CD8-positive, alpha-beta memory T cell (primary cell): Measurements from ENCODE around the gene TBC1D14. TPM values are rescaled to one million over a fixed set of nuclear protein-coding genes. Genes with fewer than 3 reads are reported as not detected.

Experiments
- CTCF ChIA-PET: fragments of 350-600 bp; sonication (Branson Sonifier 250); formaldehyde crosslinking; loops from one replicate; lab custom pipeline; 2021; ENCODE audit warnings: antibody characterized with exemption; lab: Charles Lee
- POLR2A ChIA-PET: fragments of 350-600 bp; sonication (Branson Sonifier 250); formaldehyde crosslinking; loops from one replicate; lab custom pipeline; 2021; ENCODE audit warnings: antibody characterized with exemption; lab: Charles Lee
- DNase-seq, 5 donors: peaks; one replicate each; pipeline versions ENCODE4 v3.0.0 to v3.0.0-alpha.2; 2020 to 2022; ENCODE audit warnings: mixed read lengths in 1 of 5
- H3K27ac ChIP-seq: one replicate; pipeline ENCODE4 v1.7.0; 2013; ENCODE audit warnings: low read depth, mild to moderate bottlenecking, low read length, moderate library complexity
- H3K27me3 ChIP-seq: 2 replicates; pipeline ENCODE4 v1.7.0; 2013; ENCODE audit warnings: low read length, mild to moderate bottlenecking; ENCODE audit not compliant: insufficient read depth, poor library complexity, severe bottlenecking
- H3K36me3 ChIP-seq: 2 replicates; pipeline ENCODE4 v1.7.0; 2013; ENCODE audit warnings: mild to moderate bottlenecking, low read length, moderate library complexity; ENCODE audit not compliant: insufficient read depth
- H3K4me1 ChIP-seq: 2 replicates; pipeline ENCODE4 v1.7.0; 2013; ENCODE audit warnings: mild to moderate bottlenecking, low read length, moderate library complexity; ENCODE audit not compliant: insufficient read depth
- H3K4me3 ChIP-seq: 2 replicates; pipeline ENCODE4 v1.7.0; 2013; ENCODE audit warnings: mild to moderate bottlenecking, low read length
- H3K9me3 ChIP-seq: 2 replicates; pipeline ENCODE4 v1.7.0; 2013; ENCODE audit warnings: mild to moderate bottlenecking, low read length
- H3K27ac Mint-ChIP-seq, 8 donors: one replicate each; pipeline ENCODE4 v1.8.0; 2020 to 2021; ENCODE audit warnings: mixed read lengths in 8 of 8, mild to moderate bottlenecking in 6 of 8, inconsistent platforms in 3 of 8, moderate library complexity in 3 of 8
- H3K27me3 Mint-ChIP-seq, 2 donors: one replicate each; pipeline ENCODE4 v1.8.0; 2020 to 2021; ENCODE audit warnings: mixed read lengths in 2 of 2, mild to moderate bottlenecking in 1 of 2, moderate library complexity in 1 of 2
- H3K36me3 Mint-ChIP-seq, 3 donors: one replicate each; pipeline ENCODE4 v1.8.0; 2020 to 2021; ENCODE audit warnings: mixed read lengths in 3 of 3, inconsistent platforms in 1 of 3, mild to moderate bottlenecking in 1 of 3
- H3K4me1 Mint-ChIP-seq, 3 donors: one replicate each; pipeline ENCODE4 v1.8.0; 2020 to 2021; ENCODE audit warnings: mixed read lengths in 3 of 3, inconsistent platforms in 1 of 3, mild to moderate bottlenecking in 1 of 3
- H3K4me3 Mint-ChIP-seq, 7 donors: one replicate each; pipeline ENCODE4 v1.8.0; 2020 to 2021; ENCODE audit warnings: mixed read lengths in 7 of 7, mild to moderate bottlenecking in 6 of 7, moderate library complexity in 4 of 7, inconsistent platforms in 2 of 7
- H3K9me3 Mint-ChIP-seq, 5 donors: one replicate each; pipeline ENCODE4 v1.8.0; 2020 to 2022; ENCODE audit warnings: mixed read lengths in 5 of 5, mild to moderate bottlenecking in 3 of 5, moderate library complexity in 2 of 5, inconsistent platforms in 1 of 5
- polyA plus RNA-seq: library from polyadenylated mRNA; unstranded; fragments of 300-500 nt; fragmentation: Illumina TruSeq; gene quantifications from one replicate; pipeline ENCODE4 v1.2.3, GENCODE V29; 2021
- total RNA-seq, 2 experiments: library from RNA; stranded (reverse); gene quantifications; one replicate each; pipeline ENCODE4 v1.2.3, GENCODE V29; 2021

Gene TBC1D14
- total and polyA plus RNA-seq, 3 experiments from 2014 or later = 38.0 to 48.5 (median 43.7) TPM

- H3K9me3 ChIP-seq = no peaks in the 10 kb centered on the region
- peak overlapping the region; percentile 73 for H3K27ac ChIP-seq
- ChIA-PET CTCF (interaction anchor here (1.0 to 1.8 kb wide), 5 partner anchors 12 to 151 kb away, joined by 3 to 6 read pairs (median 3); a partner anchor contains a TSS), POLR2A (interaction anchor here (0.6 to 1.9 kb wide), 2 partner anchors 18 to 161 kb away, joined by 5 to 7 read pairs; partner anchors contain the start of gene TBC1D14)
- Mint-ChIP-seq H3K9me3 (no peaks in the 10 kb centered on the region), H3K4me3 (peak overlapping the region; percentile 8 to 82 (median 69)), H3K27ac (peak overlapping the region; percentile 65 to 95 (median 84)), H3K36me3 (no peaks in the 10 kb centered on the region), H3K4me1 (peaks cover 22 to 49% (median 44%) of the 10 kb centered on the region in 3 donors), H3K27me3 (no peaks in the 10 kb centered on the region)
- H3K27me3 ChIP-seq = no peaks in the 10 kb centered on the region
- no peaks in the 10 kb centered on the region for H3K36me3 ChIP-seq
- peaks cover 24% of the 10 kb centered on the region for H3K4me1 ChIP-seq
- DNase-seq = no peak
- peak overlapping the region; percentile 41 for H3K4me3 ChIP-seq
These were observed 18.0 kb upstream of the TBC1D14 start for GRCh38 chr4:6891436-6892170.

GRCh38 chr4:6892190-6892908, 17.3 kb upstream of the TBC1D14 start:
- CTCF ChIA-PET = interaction anchor here (1.0 to 1.8 kb wide), 7 partner anchors 11 to 176 kb away, joined by 3 to 6 read pairs (median 3); partner anchors contain the start of gene GRPEL1
- H3K27me3 Mint-ChIP-seq = no peaks in the 10 kb centered on the region

GRCh38 chr4:6892909-6893202, 16.8 kb upstream of the TBC1D14 start:
- peaks cover 23 to 45% (median 44%) of the 10 kb centered on the region in 3 donors for H3K4me1 Mint-ChIP-seq

More at GRCh38 chr4:6892190-6892908, 17.3 kb upstream of the TBC1D14 start:
- peak in 3 of 5 donors; percentile 22 to 60 (median 24) for DNase-seq
- H3K4me1 Mint-ChIP-seq = peaks cover 23 to 45% (median 44%) of the 10 kb centered on the region in 3 donors
- H3K36me3 Mint-ChIP-seq = no peaks in the 10 kb centered on the region
- H3K27ac Mint-ChIP-seq = peak overlapping the region; percentile 65 to 95 (median 82)
- Histone ChIP-seq H3K36me3 (no peaks in the 10 kb centered on the region), H3K27me3 (no peaks in the 10 kb centered on the region), H3K4me1 (peaks cover 24% of the 10 kb centered on the region), H3K27ac (peak overlapping the region; percentile 73), H3K9me3 (no peaks in the 10 kb centered on the region), H3K4me3 (peak overlapping the region; percentile 41)
- POLR2A ChIA-PET = interaction anchor here (1.9 kb wide), 1 partner anchor 17 kb away, joined by 7 read pairs; the partner anchor contains the start of gene TBC1D14
- H3K4me3 Mint-ChIP-seq = peak overlapping the region; percentile 8 to 82 (median 69)
- H3K9me3 Mint-ChIP-seq = no peaks in the 10 kb centered on the region

GRCh38 chr4:6893449-6894085, 16.1 kb upstream of the TBC1D14 start:
- no peaks in the 10 kb centered on the region for H3K36me3 ChIP-seq
- no peaks in the 10 kb centered on the region for H3K27me3 ChIP-seq
- Mint-ChIP-seq H3K4me1 (peaks cover 23 to 46% (median 45%) of the 10 kb centered on the region in 3 donors), H3K27ac (peak overlapping the region in 7 of 8 donors; percentile 7 to 95 (median 48)), H3K4me3 (peak overlapping the region in 2 of 7 donors; percentile 42 to 68), H3K27me3 (no peaks in the 10 kb centered on the region), H3K36me3 (no peaks in the 10 kb centered on the region), H3K9me3 (no peaks in the 10 kb centered on the region)
- ChIA-PET POLR2A (interaction anchor here (0.7 to 1.6 kb wide), 2 partner anchors 16 to 20 kb away, joined by 5 to 6 read pairs; partner anchors contain the start of gene TBC1D14), CTCF (interaction anchor here (1.0 to 1.6 kb wide), 2 partner anchors 15 to 174 kb away, joined by 3 to 4 read pairs; partner anchors contain the start of gene GRPEL1)
- H3K27ac ChIP-seq = peak overlapping the region; percentile 73
- no peak for DNase-seq
- peaks cover 24% of the 10 kb centered on the region for H3K4me1 ChIP-seq
- H3K9me3 ChIP-seq = no peaks in the 10 kb centered on the region
- H3K4me3 ChIP-seq = no peak overlapping the region

More at GRCh38 chr4:6892909-6893202, 16.8 kb upstream of the TBC1D14 start:
- Histone ChIP-seq H3K4me1 (peaks cover 24% of the 10 kb centered on the region), H3K27ac (peak overlapping the region; percentile 73), H3K36me3 (no peaks in the 10 kb centered on the region), H3K4me3 (no peak overlapping the region), H3K9me3 (no peaks in the 10 kb centered on the region), H3K27me3 (no peaks in the 10 kb centered on the region)
- ChIA-PET POLR2A (interaction anchor here (1.9 kb wide), 1 partner anchor 16 kb away, joined by 7 read pairs; the partner anchor contains the start of gene TBC1D14), CTCF (interaction anchor here (1.0 to 1.6 kb wide), 4 partner anchors 16 to 175 kb away, joined by 3 to 4 read pairs (median 4); partner anchors contain the start of gene GRPEL1)
- peak overlapping the region; percentile 65 to 95 (median 82) for H3K27ac Mint-ChIP-seq
- H3K27me3 Mint-ChIP-seq = no peaks in the 10 kb centered on the region
- DNase-seq = no peak
- no peaks in the 10 kb centered on the region for H3K9me3 Mint-ChIP-seq
- no peaks in the 10 kb centered on the region for H3K36me3 Mint-ChIP-seq
- H3K4me3 Mint-ChIP-seq = peak overlapping the region in 2 of 7 donors; percentile 63 to 82

- peaks cover 27 to 51% (median 50%) of the 10 kb centered on the region in 3 donors for H3K4me1 Mint-ChIP-seq
- DNase-seq = peak in 1 of 5 donors; percentile 1
- H3K4me3 ChIP-seq = no peak overlapping the region
- H3K9me3 ChIP-seq = no peaks in the 10 kb centered on the region
- H3K4me3 Mint-ChIP-seq = peak overlapping the region in 1 of 7 donors; percentile 42
- H3K36me3 ChIP-seq = no peaks in the 10 kb centered on the region
- peaks cover 28% of the 10 kb centered on the region for H3K4me1 ChIP-seq
- H3K27me3 Mint-ChIP-seq = no peaks in the 10 kb centered on the region
- no peaks in the 10 kb centered on the region for H3K36me3 Mint-ChIP-seq
- no peak overlapping the region for H3K27ac ChIP-seq
- ChIA-PET CTCF (interaction anchor here (1.8 kb wide), 1 partner anchor 15 kb away, joined by 6 read pairs; the partner anchor contains the start of gene TBC1D14), POLR2A (interaction anchor here (1.6 kb wide), 1 partner anchor 15 kb away, joined by 5 read pairs; the partner anchor contains the start of gene TBC1D14)
- peak overlapping the region in 6 of 8 donors; percentile 25 to 95 (median 48) for H3K27ac Mint-ChIP-seq
- no peaks in the 10 kb centered on the region for H3K9me3 Mint-ChIP-seq
- no peaks in the 10 kb centered on the region for H3K27me3 ChIP-seq
These were observed 15.5 kb upstream of the TBC1D14 start for GRCh38 chr4:6894086-6894478.

- H3K4me1 ChIP-seq = peaks cover 35% of the 10 kb centered on the region
- peak in 1 of 5 donors; percentile 30 for DNase-seq
- H3K27ac ChIP-seq = no peak overlapping the region
- H3K36me3 ChIP-seq = no peaks in the 10 kb centered on the region
- peak overlapping the region in 7 of 8 donors; percentile 9 to 93 (median 66) for H3K27ac Mint-ChIP-seq
- no peaks in the 10 kb centered on the region for H3K9me3 ChIP-seq
- no peak overlapping the region for H3K4me3 ChIP-seq
- H3K9me3 Mint-ChIP-seq = no peaks in the 10 kb centered on the region
- ChIA-PET POLR2A (interaction anchor here (1.6 kb wide), 1 partner anchor 14 kb away, joined by 5 read pairs; the partner anchor contains the start of gene TBC1D14), CTCF (interaction anchor here (1.8 kb wide), 1 partner anchor 14 kb away, joined by 6 read pairs; the partner anchor contains the start of gene TBC1D14)
- H3K36me3 Mint-ChIP-seq = no peaks in the 10 kb centered on the region
- peaks cover 35 to 58% (median 57%) of the 10 kb centered on the region in 3 donors for H3K4me1 Mint-ChIP-seq
- H3K27me3 ChIP-seq = no peaks in the 10 kb centered on the region
- H3K4me3 Mint-ChIP-seq = peak overlapping the region in 1 of 7 donors; percentile 59
- H3K27me3 Mint-ChIP-seq = no peaks in the 10 kb centered on the region
These were observed 14.8 kb upstream of the TBC1D14 start for GRCh38 chr4:6894528-6895498.
